ENCODE data around the gene NR3C1. TPM values are rescaled to one million over a fixed set of nuclear protein-coding genes. Genes with fewer than 3 reads are reported as not detected.

The NR3C1 gene
- total and polyA plus RNA-seq, 2 donors = 47.7 to 62.3 TPM

GRCh38 chr5:143263272-143263810, 140.1 kb downstream of the NR3C1 start:
- DNase-seq (ENCODE audit: low read depth in 6 of 9, low spot score in 9 of 9) = no peak
- WGBS = 98% methylated on average over 4 of the region's 4 CpGs
- no peaks in the 10 kb centered on the region for H3K9me3 ChIP-seq (ENCODE audit: control insufficient read depth in 2 of 2, insufficient read depth in 1 of 2, low read length in 1 of 2)
- H3K27ac ChIP-seq (ENCODE audit: low read depth in 1 of 2, low read length in 1 of 2) = no peak overlapping the region
- H3K4me1 ChIP-seq (ENCODE audit: control insufficient read depth in 2 of 2, insufficient read depth in 2 of 2, low read length in 2 of 2) = no peaks in the 10 kb centered on the region
- H3K27me3 ChIP-seq (ENCODE audit: control insufficient read depth in 2 of 2, insufficient read depth in 1 of 2, low read length in 1 of 2) = no peaks in the 10 kb centered on the region
- H3K36me3 ChIP-seq (ENCODE audit: control insufficient read depth in 2 of 2, insufficient read depth in 2 of 2, low read length in 1 of 2) = no peaks in the 10 kb centered on the region
- H3K4me3 ChIP-seq (ENCODE audit: low read length in 2 of 2) = no peak overlapping the region

- 99% methylated on average over 1 of the region's 1 CpG for WGBS
- no peaks in the 10 kb centered on the region for H3K27me3 ChIP-seq (ENCODE audit: control insufficient read depth in 2 of 2, insufficient read depth in 1 of 2, low read length in 1 of 2)
- H3K27ac ChIP-seq (ENCODE audit: low read depth in 1 of 2, low read length in 1 of 2) = no peak overlapping the region
- H3K4me3 ChIP-seq (ENCODE audit: low read length in 2 of 2) = no peak overlapping the region
- H3K36me3 ChIP-seq (ENCODE audit: control insufficient read depth in 2 of 2, insufficient read depth in 2 of 2, low read length in 1 of 2) = no peaks in the 10 kb centered on the region
- H3K9me3 ChIP-seq (ENCODE audit: control insufficient read depth in 2 of 2, insufficient read depth in 1 of 2, low read length in 1 of 2) = no peaks in the 10 kb centered on the region
- no peak for DNase-seq (ENCODE audit: low read depth in 6 of 9, low spot score in 9 of 9)
- H3K4me1 ChIP-seq (ENCODE audit: control insufficient read depth in 2 of 2, insufficient read depth in 2 of 2, low read length in 2 of 2) = no peaks in the 10 kb centered on the region
Measured at GRCh38 chr5:143262393-143263174, 140.9 kb downstream of the NR3C1 start.

- Histone ChIP-seq H3K9me3 (ENCODE audit: control insufficient read depth in 2 of 2, insufficient read depth in 1 of 2, low read length in 1 of 2) (no peaks in the 10 kb centered on the region), H3K36me3 (ENCODE audit: control insufficient read depth in 2 of 2, insufficient read depth in 2 of 2, low read length in 1 of 2) (no peaks in the 10 kb centered on the region), H3K4me1 (ENCODE audit: control insufficient read depth in 2 of 2, insufficient read depth in 2 of 2, low read length in 2 of 2) (no peaks in the 10 kb centered on the region), H3K27me3 (ENCODE audit: control insufficient read depth in 2 of 2, insufficient read depth in 1 of 2, low read length in 1 of 2) (no peaks in the 10 kb centered on the region), H3K27ac (ENCODE audit: low read depth in 1 of 2, low read length in 1 of 2) (no peak overlapping the region), H3K4me3 (ENCODE audit: low read length in 2 of 2) (no peak overlapping the region)
- no peak for DNase-seq (ENCODE audit: low read depth in 6 of 9, low spot score in 9 of 9)
- WGBS = 99% methylated on average over 7 of the region's 7 CpGs
Measured at GRCh38 chr5:143261748-143262392, 141.6 kb downstream of the NR3C1 start.

GRCh38 chr5:143259254-143259605, 144.3 kb downstream of the NR3C1 start:
- WGBS = 97% methylated on average over 7 of the region's 7 CpGs
- Histone ChIP-seq H3K4me3 (ENCODE audit: low read length in 2 of 2) (no peak overlapping the region), H3K36me3 (ENCODE audit: control insufficient read depth in 2 of 2, insufficient read depth in 2 of 2, low read length in 1 of 2) (no peaks in the 10 kb centered on the region), H3K27ac (ENCODE audit: low read depth in 1 of 2, low read length in 1 of 2) (no peak overlapping the region), H3K4me1 (ENCODE audit: control insufficient read depth in 2 of 2, insufficient read depth in 2 of 2, low read length in 2 of 2) (no peaks in the 10 kb centered on the region), H3K9me3 (ENCODE audit: control insufficient read depth in 2 of 2, insufficient read depth in 1 of 2, low read length in 1 of 2) (no peaks in the 10 kb centered on the region), H3K27me3 (ENCODE audit: control insufficient read depth in 2 of 2, insufficient read depth in 1 of 2, low read length in 1 of 2) (no peaks in the 10 kb centered on the region)
- no peak for DNase-seq (ENCODE audit: low read depth in 6 of 9, low spot score in 9 of 9)

GRCh38 chr5:143258559-143259253, 144.8 kb downstream of the NR3C1 start:
- Histone ChIP-seq H3K4me3 (ENCODE audit: low read length in 2 of 2) (no peak overlapping the region), H3K27me3 (ENCODE audit: control insufficient read depth in 2 of 2, insufficient read depth in 1 of 2, low read length in 1 of 2) (no peaks in the 10 kb centered on the region), H3K4me1 (ENCODE audit: control insufficient read depth in 2 of 2, insufficient read depth in 2 of 2, low read length in 2 of 2) (no peaks in the 10 kb centered on the region), H3K36me3 (ENCODE audit: control insufficient read depth in 2 of 2, insufficient read depth in 2 of 2, low read length in 1 of 2) (no peaks in the 10 kb centered on the region), H3K27ac (ENCODE audit: low read depth in 1 of 2, low read length in 1 of 2) (no peak overlapping the region), H3K9me3 (ENCODE audit: control insufficient read depth in 2 of 2, insufficient read depth in 1 of 2, low read length in 1 of 2) (no peaks in the 10 kb centered on the region)
- 97% methylated on average over 12 of the region's 12 CpGs for WGBS
- no peak for DNase-seq (ENCODE audit: low read depth in 6 of 9, low spot score in 9 of 9)

- Histone ChIP-seq H3K4me1 (ENCODE audit: control insufficient read depth in 2 of 2, insufficient read depth in 2 of 2, low read length in 2 of 2) (peaks cover 2 to 9% of the 10 kb centered on the region in 2 donors), H3K4me3 (ENCODE audit: low read length in 2 of 2) (no peak overlapping the region), H3K27ac (ENCODE audit: low read depth in 1 of 2, low read length in 1 of 2) (no peak overlapping the region), H3K36me3 (ENCODE audit: control insufficient read depth in 2 of 2, insufficient read depth in 2 of 2, low read length in 1 of 2) (no peaks in the 10 kb centered on the region), H3K27me3 (ENCODE audit: control insufficient read depth in 2 of 2, insufficient read depth in 1 of 2, low read length in 1 of 2) (no peaks in the 10 kb centered on the region), H3K9me3 (ENCODE audit: control insufficient read depth in 2 of 2, insufficient read depth in 1 of 2, low read length in 1 of 2) (no peaks in the 10 kb centered on the region)
- no peak for DNase-seq (ENCODE audit: low read depth in 6 of 9, low spot score in 9 of 9)
- 96% methylated on average over 7 of the region's 7 CpGs for WGBS
Measured at GRCh38 chr5:143254819-143255218, 148.7 kb downstream of the NR3C1 start.

GRCh38 chr5:143251946-143252345, 151.5 kb downstream of the NR3C1 start:
- no peak for DNase-seq (ENCODE audit: low read depth in 6 of 9, low spot score in 9 of 9)
- WGBS = 97% methylated on average over 4 of the region's 4 CpGs
- Histone ChIP-seq H3K4me3 (ENCODE audit: low read length in 2 of 2) (no peak overlapping the region), H3K27ac (ENCODE audit: low read depth in 1 of 2, low read length in 1 of 2) (no peak overlapping the region), H3K36me3 (ENCODE audit: control insufficient read depth in 2 of 2, insufficient read depth in 2 of 2, low read length in 1 of 2) (no peaks in the 10 kb centered on the region), H3K4me1 (ENCODE audit: control insufficient read depth in 2 of 2, insufficient read depth in 2 of 2, low read length in 2 of 2) (peaks cover 2 to 9% of the 10 kb centered on the region in 2 donors), H3K27me3 (ENCODE audit: control insufficient read depth in 2 of 2, insufficient read depth in 1 of 2, low read length in 1 of 2) (no peaks in the 10 kb centered on the region), H3K9me3 (ENCODE audit: control insufficient read depth in 2 of 2, insufficient read depth in 1 of 2, low read length in 1 of 2) (no peaks in the 10 kb centered on the region)

GRCh38 chr5:143251190-143251589, 152.3 kb downstream of the NR3C1 start:
- Histone ChIP-seq H3K27ac (ENCODE audit: low read depth in 1 of 2, low read length in 1 of 2) (no peak overlapping the region), H3K9me3 (ENCODE audit: control insufficient read depth in 2 of 2, insufficient read depth in 1 of 2, low read length in 1 of 2) (no peaks in the 10 kb centered on the region), H3K4me3 (ENCODE audit: low read length in 2 of 2) (no peak overlapping the region), H3K27me3 (ENCODE audit: control insufficient read depth in 2 of 2, insufficient read depth in 1 of 2, low read length in 1 of 2) (no peaks in the 10 kb centered on the region), H3K4me1 (ENCODE audit: control insufficient read depth in 2 of 2, insufficient read depth in 2 of 2, low read length in 2 of 2) (peaks cover 2 to 9% of the 10 kb centered on the region in 2 donors), H3K36me3 (ENCODE audit: control insufficient read depth in 2 of 2, insufficient read depth in 2 of 2, low read length in 1 of 2) (no peaks in the 10 kb centered on the region)
- no peak for DNase-seq (ENCODE audit: low read depth in 6 of 9, low spot score in 9 of 9)
- WGBS = 99% methylated on average over 3 of the region's 3 CpGs

- Histone ChIP-seq H3K27me3 (ENCODE audit: control insufficient read depth in 2 of 2, insufficient read depth in 1 of 2, low read length in 1 of 2) (no peaks in the 10 kb centered on the region), H3K9me3 (ENCODE audit: control insufficient read depth in 2 of 2, insufficient read depth in 1 of 2, low read length in 1 of 2) (no peaks in the 10 kb centered on the region), H3K27ac (ENCODE audit: low read depth in 1 of 2, low read length in 1 of 2) (no peak overlapping the region), H3K36me3 (ENCODE audit: control insufficient read depth in 2 of 2, insufficient read depth in 2 of 2, low read length in 1 of 2) (no peaks in the 10 kb centered on the region), H3K4me1 (ENCODE audit: control insufficient read depth in 2 of 2, insufficient read depth in 2 of 2, low read length in 2 of 2) (peaks cover 2 to 9% of the 10 kb centered on the region in 2 donors), H3K4me3 (ENCODE audit: low read length in 2 of 2) (no peak overlapping the region)
- 98% methylated on average over 2 of the region's 2 CpGs for WGBS
- DNase-seq (ENCODE audit: low read depth in 6 of 9, low spot score in 9 of 9) = no peak
Measured at GRCh38 chr5:143249851-143250250, 153.6 kb downstream of the NR3C1 start.
